ENCODE results near the gene KRTAP20-2. TPM values are rescaled to one million over a fixed set of nuclear protein-coding genes. Genes with fewer than 3 reads are reported as not detected.

Gene KRTAP20-2
- total RNA-seq (not detected), polyA plus RNA-seq (not detected)
- long read RNA-seq, donor 1: 0 reads
- long read RNA-seq, donor 2: 0 reads
- long read RNA-seq, donor 3: 0 reads

GRCh38 chr21:30634906-30635305 is at the start of gene KRTAP20-2:
Gene KRTAP20-2 (plus strand): TSS chr21:30635206. CDS start chr21:30635264, 58 bp downstream.
- intact Hi-C loops (cut with DNase I): no loop called here
- peaks cover 0 to 6% (median 0%) of the 10 kb centered on the region in 11 donors for H3K9me3 ChIP-seq
- no peaks in the 10 kb centered on the region for H3K27me3 ChIP-seq
- H3K4me3 ChIP-seq: no peak within 1 kb of the TSS
- DNase-seq (no peak), ATAC-seq (no peak)
- H3K36me3 ChIP-seq: no peaks in the 10 kb centered on the region
- no peak for TF ChIP-seq CTCF (IDR thresholded peaks at IDR 0.05)
- no peaks in the 10 kb centered on the region for H3K4me1 ChIP-seq
- H3K27ac ChIP-seq: no peak within 1 kb of the TSS
- 91 to 92% methylated on average over 1 of the region's 1 CpG for WGBS, 2 donors

- Histone ChIP-seq H3K9me3 (no peaks in the 10 kb centered on the region), H3K27ac (no peak within 1 kb of the TSS), H3K36me3 (no peaks in the 10 kb centered on the region), H3K4me3 (no peak within 1 kb of the TSS), H3K27me3 (no peaks in the 10 kb centered on the region), H3K4me1 (no peaks in the 10 kb centered on the region)
- intact Hi-C loops (cut with DNase I): no loop called here
- TF ChIP-seq CTCF (IDR thresholded peaks at IDR 0.05): no peak
- ATAC-seq: no peak
- no peak for DNase-seq
Measured at GRCh38 chr21:30590297-30590696, 44.7 kb upstream of the KRTAP20-2 start, which contains the start of gene KRTAP22-2. Gene KRTAP22-2 (minus strand): TSS chr21:30590397.

- DNase-seq (no peak), ATAC-seq (no peak)
- Histone ChIP-seq H3K4me1 (no peaks in the 10 kb centered on the region), H3K4me3 (no peak within 1 kb of the TSS), H3K27ac (no peak within 1 kb of the TSS), H3K36me3 (no peaks in the 10 kb centered on the region), H3K9me3 (no peaks in the 10 kb centered on the region), H3K27me3 (no peaks in the 10 kb centered on the region)
- no peak for TF ChIP-seq CTCF (IDR thresholded peaks at IDR 0.05)
- intact Hi-C loops (cut with DNase I): no loop called here
- 91% methylated on average over 4 of the region's 4 CpGs for WGBS, 2 donors
Measured at GRCh38 chr21:30592140-30592539, 42.9 kb upstream of the KRTAP20-2 start, which contains the start of gene KRTAP6-3. Gene KRTAP6-3 (plus strand): TSS chr21:30592440. CDS start chr21:30592446, 6 bp downstream.

- no peak for TF ChIP-seq CTCF (IDR thresholded peaks at IDR 0.05)
- Histone ChIP-seq H3K4me3 (no peak within 1 kb of the TSS), H3K36me3 (no peaks in the 10 kb centered on the region), H3K4me1 (no peaks in the 10 kb centered on the region), H3K27me3 (no peaks in the 10 kb centered on the region), H3K27ac (no peak within 1 kb of the TSS), H3K9me3 (peaks cover 0 to 6% (median 0%) of the 10 kb centered on the region in 11 donors)
- DNase-seq: no peak
- ATAC-seq: no peak
- intact Hi-C loops (cut with DNase I): no loop called here
- 93 to 98% methylated on average over 6 of the region's 6 CpGs for WGBS, 2 donors
Measured at GRCh38 chr21:30598802-30599201, 36.2 kb upstream of the KRTAP20-2 start, which contains the start of gene KRTAP6-2. Gene KRTAP6-2 (minus strand): TSS chr21:30598902. CDS start chr21:30598874, 28 bp downstream.
